ENCODE data around the gene U2SURP.
"Not testable (repeated sequence)": the region's sequence is repeated elsewhere in the genome, so short reads cannot be mapped to it uniquely, and the experiment has no call there.

U2SURP gene

GRCh38 chr3:142983318-142983717, 18.1 kb upstream of the U2SURP start:
- DNase-seq (ENCODE audit: low read depth, low spot score): no peak
- H3K9ac ChIP-seq (ENCODE audit: insufficient read length): no peak overlapping the region
- H3K9me3 ChIP-seq (ENCODE audit: low read depth, low read length): no peaks in the 10 kb centered on the region
- no peak overlapping the region for H3K27ac ChIP-seq
- no peak for TF ChIP-seq POLR2AphosphoS5 (IDR thresholded peaks at IDR 0.05; ENCODE audit: borderline replicate concordance, low read depth, low read length)
- no peak for TF ChIP-seq EZH2 (IDR thresholded peaks at IDR 0.05)
- TF ChIP-seq FOXP2 (optimal IDR thresholded peaks at IDR 0.05; ENCODE audit: control extremely low read depth, extremely low read length, insufficient read depth): no peak
- H3K4me3 ChIP-seq: no peak overlapping the region
- no peaks in the 10 kb centered on the region for H3K36me3 ChIP-seq (ENCODE audit: insufficient read depth, low read length)

- Histone ChIP-seq H3K36me3 (ENCODE audit: insufficient read depth, low read length) (no peaks in the 10 kb centered on the region), H3K9me3 (ENCODE audit: low read depth, low read length) (no peaks in the 10 kb centered on the region), H3K9ac (ENCODE audit: insufficient read length) (no peak overlapping the region), H3K4me3 (no peak overlapping the region), H3K27ac (no peak overlapping the region)
- no peak for DNase-seq (ENCODE audit: low read depth, low spot score)
- TF ChIP-seq EZH2 (IDR thresholded peaks at IDR 0.05): no peak
- no peak for TF ChIP-seq POLR2AphosphoS5 (IDR thresholded peaks at IDR 0.05; ENCODE audit: borderline replicate concordance, low read depth, low read length)
- no peak for TF ChIP-seq FOXP2 (optimal IDR thresholded peaks at IDR 0.05; ENCODE audit: control extremely low read depth, extremely low read length, insufficient read depth)
Observed at GRCh38 chr3:142984255-142984654, 17.1 kb upstream of the U2SURP start.

- H3K9ac ChIP-seq (ENCODE audit: insufficient read length): no peak overlapping the region
- TF ChIP-seq POLR2AphosphoS5 (IDR thresholded peaks at IDR 0.05; ENCODE audit: borderline replicate concordance, low read depth, low read length): no peak
- no peak overlapping the region for H3K4me3 ChIP-seq
- no peaks in the 10 kb centered on the region for H3K9me3 ChIP-seq (ENCODE audit: low read depth, low read length)
- DNase-seq (ENCODE audit: low read depth, low spot score): peak; percentile 56
- H3K27ac ChIP-seq: no peak overlapping the region
- H3K36me3 ChIP-seq (ENCODE audit: insufficient read depth, low read length): no peaks in the 10 kb centered on the region
Observed at GRCh38 chr3:142987080-142987700, 14.2 kb upstream of the U2SURP start.

- TF ChIP-seq EZH2 (IDR thresholded peaks at IDR 0.05) (no peak), POLR2AphosphoS5 (IDR thresholded peaks at IDR 0.05; ENCODE audit: borderline replicate concordance, low read depth, low read length) (no peak), FOXP2 (optimal IDR thresholded peaks at IDR 0.05; ENCODE audit: control extremely low read depth, extremely low read length, insufficient read depth) (no peak)
- no peak overlapping the region for H3K27ac ChIP-seq
- no peaks in the 10 kb centered on the region for H3K36me3 ChIP-seq (ENCODE audit: insufficient read depth, low read length)
- no peak overlapping the region for H3K9ac ChIP-seq (ENCODE audit: insufficient read length)
- H3K9me3 ChIP-seq (ENCODE audit: low read depth, low read length): no peaks in the 10 kb centered on the region
- no peak overlapping the region for H3K4me3 ChIP-seq
- DNase-seq (ENCODE audit: low read depth, low spot score): no peak
Observed at GRCh38 chr3:142987707-142988106, 13.7 kb upstream of the U2SURP start.

- not testable (repeated sequence) for H3K4me3 ChIP-seq; H3K36me3 ChIP-seq (ENCODE audit: insufficient read depth, low read length); H3K9ac ChIP-seq (ENCODE audit: insufficient read length); DNase-seq (ENCODE audit: low read depth, low spot score); H3K9me3 ChIP-seq (ENCODE audit: low read depth, low read length); H3K27ac ChIP-seq
Observed at GRCh38 chr3:142988221-142988620, 13.1 kb upstream of the U2SURP start.

GRCh38 chr3:142988826-142989225, 12.5 kb upstream of the U2SURP start:
- H3K36me3 ChIP-seq (ENCODE audit: insufficient read depth, low read length); DNase-seq (ENCODE audit: low read depth, low spot score); H3K9ac ChIP-seq (ENCODE audit: insufficient read length); H3K9me3 ChIP-seq (ENCODE audit: low read depth, low read length); H3K27ac ChIP-seq; H3K4me3 ChIP-seq: not testable (repeated sequence)

- H3K9me3 ChIP-seq (ENCODE audit: low read depth, low read length): no peaks in the 10 kb centered on the region
- DNase-seq (ENCODE audit: low read depth, low spot score): no peak
- no peak for TF ChIP-seq FOXP2 (optimal IDR thresholded peaks at IDR 0.05; ENCODE audit: control extremely low read depth, extremely low read length, insufficient read depth)
- TF ChIP-seq POLR2AphosphoS5 (IDR thresholded peaks at IDR 0.05; ENCODE audit: borderline replicate concordance, low read depth, low read length): no peak
- no peak for TF ChIP-seq EZH2 (IDR thresholded peaks at IDR 0.05)
- H3K9ac ChIP-seq (ENCODE audit: insufficient read length): no peak overlapping the region
- no peaks in the 10 kb centered on the region for H3K36me3 ChIP-seq (ENCODE audit: insufficient read depth, low read length)
- H3K27ac ChIP-seq: no peak overlapping the region
- no peak overlapping the region for H3K4me3 ChIP-seq
Observed at GRCh38 chr3:142990721-142991120, 10.6 kb upstream of the U2SURP start.

GRCh38 chr3:142992323-142992722, 9.0 kb upstream of the U2SURP start:
- Histone ChIP-seq H3K9me3 (ENCODE audit: low read depth, low read length) (no peaks in the 10 kb centered on the region), H3K27ac (no peak overlapping the region), H3K36me3 (ENCODE audit: insufficient read depth, low read length) (no peaks in the 10 kb centered on the region), H3K4me3 (no peak overlapping the region), H3K9ac (ENCODE audit: insufficient read length) (no peak overlapping the region)
- no peak for DNase-seq (ENCODE audit: low read depth, low spot score)
- no peak for TF ChIP-seq POLR2AphosphoS5 (IDR thresholded peaks at IDR 0.05; ENCODE audit: borderline replicate concordance, low read depth, low read length)
- TF ChIP-seq FOXP2 (optimal IDR thresholded peaks at IDR 0.05; ENCODE audit: control extremely low read depth, extremely low read length, insufficient read depth): no peak
- no peak for TF ChIP-seq EZH2 (IDR thresholded peaks at IDR 0.05)

- no peaks in the 10 kb centered on the region for H3K9me3 ChIP-seq (ENCODE audit: low read depth, low read length)
- no peak overlapping the region for H3K27ac ChIP-seq
- no peak overlapping the region for H3K9ac ChIP-seq (ENCODE audit: insufficient read length)
- peak; percentile 55 for DNase-seq (ENCODE audit: low read depth, low spot score)
- no peak overlapping the region for H3K4me3 ChIP-seq
- TF ChIP-seq POLR2AphosphoS5 (IDR thresholded peaks at IDR 0.05; ENCODE audit: borderline replicate concordance, low read depth, low read length) (no peak), FOXP2 (optimal IDR thresholded peaks at IDR 0.05; ENCODE audit: control extremely low read depth, extremely low read length, insufficient read depth) (peak; percentile 86)
- H3K36me3 ChIP-seq (ENCODE audit: insufficient read depth, low read length): no peaks in the 10 kb centered on the region
Observed at GRCh38 chr3:142993958-142994442, 7.4 kb upstream of the U2SURP start.

Data from SK-N-MC (cell line).